Parathyroid adenoma (tissue), 2 donors: ENCODE data around the gene ABHD12.

Source experiments
- H2AFZ ChIP-seq: fragments of 300-600 bp; sonication (generic); one replicate; pipeline ENCODE4 v1.7.0; 2017; ENCODE audit warnings: antibody characterized with exemption, mild to moderate bottlenecking
- H3K27ac ChIP-seq: fragments of 300-600 bp; sonication (generic); one replicate; pipeline ENCODE4 v1.7.0; 2017
- H3K27me3 ChIP-seq: fragments of 300-600 bp; sonication (generic); one replicate; pipeline ENCODE4 v1.7.0; 2017; ENCODE audit warnings: low read length; ENCODE audit not compliant: control insufficient read depth, insufficient read depth
- H3K36me3 ChIP-seq: fragments of 300-600 bp; sonication (generic); one replicate; pipeline ENCODE4 v1.7.0; 2017; ENCODE audit warnings: low read length; ENCODE audit not compliant: control insufficient read depth, insufficient read depth
- H3K4me1 ChIP-seq: fragments of 300-600 bp; sonication (generic); one replicate; pipeline ENCODE4 v1.7.0; 2017; ENCODE audit warnings: control low read depth
- H3K4me2 ChIP-seq: fragments of 300-600 bp; sonication (generic); one replicate; pipeline ENCODE4 v1.7.0; 2017; ENCODE audit warnings: low read length
- H3K4me3 ChIP-seq: fragments of 300-600 bp; sonication (generic); one replicate; pipeline ENCODE4 v1.7.0; 2017; ENCODE audit warnings: low read depth, low read length
- H3K79me2 ChIP-seq: fragments of 300-600 bp; sonication (generic); one replicate; pipeline ENCODE4 v1.7.0; 2017; ENCODE audit warnings: control low read depth
- H3K9ac ChIP-seq: fragments of 300-600 bp; sonication (generic); one replicate; pipeline ENCODE4 v1.7.0; 2017; ENCODE audit warnings: mild to moderate bottlenecking
- H3K9me3 ChIP-seq: fragments of 300-600 bp; sonication (generic); one replicate; pipeline ENCODE4 v1.7.0; 2017; ENCODE audit warnings: low read length; ENCODE audit not compliant: control insufficient read depth
- CTCF ChIP-seq: fragments of 300-600 bp; sonication (generic); IDR thresholded peaks from one replicate; pipeline ENCODE4 v1.7.0; 2017; ENCODE audit warnings: antibody characterized with exemption, mild to moderate bottlenecking
- donor health status: primary hyperparathyroidism.

The ABHD12 gene

GRCh38 chr20:25274891-25275812, 115.5 kb downstream of the ABHD12 start:
- H3K36me3 ChIP-seq: no peaks in the 10 kb centered on the region
- H3K27ac ChIP-seq: no peak overlapping the region
- no peak overlapping the region for H3K4me3 ChIP-seq

GRCh38 chr20:25274481-25274880, 116.2 kb downstream of the ABHD12 start:
- TF ChIP-seq CTCF: no peak
- no peaks in the 10 kb centered on the region for H3K79me2 ChIP-seq
- H3K36me3 ChIP-seq: no peaks in the 10 kb centered on the region
- no peaks in the 10 kb centered on the region for H3K27me3 ChIP-seq
- H3K4me3 ChIP-seq: no peak overlapping the region
- H3K4me1 ChIP-seq: peaks cover 1% of the 10 kb centered on the region
- no peaks in the 10 kb centered on the region for H3K9me3 ChIP-seq
- H3K9ac ChIP-seq: no peak overlapping the region
- H3K27ac ChIP-seq: no peak overlapping the region
- no peak overlapping the region for H3K4me2 ChIP-seq
- no peak overlapping the region for H2AFZ ChIP-seq

More at GRCh38 chr20:25274891-25275812, 115.5 kb downstream of the ABHD12 start:
- Histone ChIP-seq H3K9me3 (no peaks in the 10 kb centered on the region), H3K27me3 (no peaks in the 10 kb centered on the region), H3K9ac (no peak overlapping the region), H3K4me2 (no peak overlapping the region), H3K79me2 (no peaks in the 10 kb centered on the region), H3K4me1 (peaks cover 7% of the 10 kb centered on the region), H2AFZ (no peak overlapping the region)
- no peak for TF ChIP-seq CTCF

- H3K4me2 ChIP-seq: no peak overlapping the region
- no peaks in the 10 kb centered on the region for H3K4me1 ChIP-seq
- H3K9ac ChIP-seq: no peak overlapping the region
- no peak overlapping the region for H3K4me3 ChIP-seq
- no peaks in the 10 kb centered on the region for H3K79me2 ChIP-seq
- no peak for TF ChIP-seq CTCF
- no peaks in the 10 kb centered on the region for H3K27me3 ChIP-seq
- H2AFZ ChIP-seq: no peak overlapping the region
- no peak overlapping the region for H3K27ac ChIP-seq
- no peaks in the 10 kb centered on the region for H3K9me3 ChIP-seq
- H3K36me3 ChIP-seq: no peaks in the 10 kb centered on the region
Observed at GRCh38 chr20:25273541-25274358, 116.9 kb downstream of the ABHD12 start.

GRCh38 chr20:25273046-25273445, 117.6 kb downstream of the ABHD12 start:
- H3K27me3 ChIP-seq: no peaks in the 10 kb centered on the region
- no peaks in the 10 kb centered on the region for H3K36me3 ChIP-seq
- H3K9me3 ChIP-seq: no peaks in the 10 kb centered on the region
- H3K27ac ChIP-seq: no peak overlapping the region
- H3K79me2 ChIP-seq: no peaks in the 10 kb centered on the region
- no peaks in the 10 kb centered on the region for H3K4me1 ChIP-seq
- no peak overlapping the region for H3K9ac ChIP-seq
- TF ChIP-seq CTCF: no peak
- H3K4me2 ChIP-seq: no peak overlapping the region
- H2AFZ ChIP-seq: no peak overlapping the region
- no peak overlapping the region for H3K4me3 ChIP-seq
